Thyroid gland (tissue), 4 donors: Measurements from ENCODE around the gene ATG2A. TPM values are rescaled to one million over a fixed set of nuclear protein-coding genes. Genes with fewer than 3 reads are reported as not detected.
A peak's percentile ranks its signal among the peaks of the same experiment; 100 is the strongest.

Source experiments
- DNase-seq, 2 donors: peaks; one replicate each; pipeline ENCODE4 v3.0.0-alpha.2; 2019
- H3K27ac ChIP-seq, 3 donors: fragments of 200-600 bp; sonication (generic); 1 replicate in 2 of 3; 2 replicates in 1 of 3; pipeline ENCODE4 v1.5.1; 2016 to 2019; ENCODE audit warnings: mild to moderate bottlenecking in 1 of 3, moderate library complexity in 1 of 3
- H3K27me3 ChIP-seq: fragments of 200-600 bp; sonication (generic); one replicate; pipeline ENCODE4 v1.5.1; 2019
- H3K36me3 ChIP-seq, 2 donors: fragments of 200-600 bp; sonication (generic); one replicate each; pipeline ENCODE4 v1.5.1; 2016 to 2019
- H3K4me1 ChIP-seq, 2 donors: fragments of 200-600 bp; sonication (generic); one replicate each; pipeline ENCODE4 v1.5.1; 2017 to 2019
- H3K4me3 ChIP-seq, 3 donors: fragments of 200-600 bp; sonication (generic); replicated peaks in 1 of 3; 1 replicate in 2 of 3; 2 replicates in 1 of 3; pipeline ENCODE4 v1.5.1; 2016; ENCODE audit warnings: mild to moderate bottlenecking in 1 of 3
- H3K9me3 ChIP-seq: fragments of 200-600 bp; sonication (generic); one replicate; pipeline ENCODE4 v1.5.1; 2017
- POLR2A ChIP-seq, 2 donors: fragments of 450-650 bp; IDR thresholded peaks; one replicate each; pipeline ENCODE4 v1.6.1; 2017; ENCODE audit warnings: antibody characterized with exemption in 2 of 2, mild to moderate bottlenecking in 2 of 2, moderate library complexity in 1 of 2
- WGBS, 2 donors: methylation state at CpG; one replicate each; pipeline ENCODE4 v1.1.5; 2017; 5-methylcytosine and 5-hydroxymethylcytosine counted together
- intact Hi-C: fragments of 100-400 bp; cut with DNase I; formaldehyde crosslinking; loops from one replicate; pipeline ENCODE4 v1.15.1; 2023
- total RNA-seq, 4 donors: library from RNA; depleted of rRNA; stranded (reverse); fragments of >200 nt; gene quantifications; one replicate each; pipeline ENCODE4 v1.2.3, GENCODE V29; 2016
- TF ChIP-seq, protein P1 (sequence below), 6 experiments: fragments of 200-600 bp in 3 of 6; fragments of 450-650 bp in 3 of 6; sonication (generic) in 3 of 6; IDR thresholded peaks; one replicate each; pipeline ENCODE4 v1.5.1; 2016 to 2019; ENCODE audit warnings: antibody characterized with exemption in 6 of 6, mild to moderate bottlenecking in 2 of 6, inconsistent platforms in 1 of 6, moderate library complexity in 1 of 6

The ATG2A gene
- total RNA-seq, 4 donors from 2014 or later = 19.5 to 43.1 (median 36.7) TPM

DNA sequence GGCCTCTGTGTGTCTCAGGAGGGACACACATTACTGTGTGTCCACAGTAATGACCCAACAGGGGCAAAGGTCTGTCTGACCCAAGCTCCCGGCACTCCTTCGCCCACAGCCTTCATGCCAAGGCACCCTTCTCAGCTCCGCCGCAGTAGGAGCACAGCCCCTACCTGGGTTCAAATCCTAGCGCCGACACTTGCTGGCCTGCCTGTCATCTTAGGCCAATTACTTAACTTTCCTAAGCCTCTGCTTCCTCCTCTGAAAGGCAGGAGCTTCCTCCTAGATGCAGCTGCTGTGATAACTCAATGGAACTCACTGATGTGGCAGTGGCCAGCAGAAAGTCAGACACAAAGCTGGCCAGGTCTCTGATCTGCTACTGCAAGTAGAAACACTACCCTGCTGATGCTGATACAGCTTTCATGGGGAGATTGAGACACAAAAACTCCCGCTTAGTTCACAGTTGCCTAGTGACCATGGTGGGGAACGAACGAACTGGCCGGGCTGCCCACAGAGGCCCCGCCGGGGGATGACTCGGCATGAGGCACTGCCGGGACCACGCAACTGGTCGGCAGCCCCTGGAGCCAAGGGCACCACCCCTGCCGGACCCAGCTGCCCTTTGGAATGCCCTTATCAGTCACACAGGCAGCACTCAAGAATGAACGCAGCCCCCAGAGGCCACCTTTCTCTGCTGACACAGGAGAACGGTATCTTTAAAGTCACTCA, 46.7 kb downstream of the ATG2A start:
- DNase-seq = peak in 1 of 2 donors; percentile 17
- Histone ChIP-seq H3K9me3 (no peaks in the 10 kb centered on the region), H3K4me3 (no peak overlapping the region), H3K27ac (peak overlapping the region; percentile 36 to 70 (median 70)), H3K36me3 (peaks cover 11 to 16% of the 10 kb centered on the region in 2 donors), H3K27me3 (no peaks in the 10 kb centered on the region), H3K4me1 (peaks cover 32 to 58% of the 10 kb centered on the region in 2 donors)
- intact Hi-C loops = no loop called here
- TF ChIP-seq POLR2A (IDR thresholded peaks at IDR 0.05) = no peak
- TF ChIP-seq, protein P1, sequence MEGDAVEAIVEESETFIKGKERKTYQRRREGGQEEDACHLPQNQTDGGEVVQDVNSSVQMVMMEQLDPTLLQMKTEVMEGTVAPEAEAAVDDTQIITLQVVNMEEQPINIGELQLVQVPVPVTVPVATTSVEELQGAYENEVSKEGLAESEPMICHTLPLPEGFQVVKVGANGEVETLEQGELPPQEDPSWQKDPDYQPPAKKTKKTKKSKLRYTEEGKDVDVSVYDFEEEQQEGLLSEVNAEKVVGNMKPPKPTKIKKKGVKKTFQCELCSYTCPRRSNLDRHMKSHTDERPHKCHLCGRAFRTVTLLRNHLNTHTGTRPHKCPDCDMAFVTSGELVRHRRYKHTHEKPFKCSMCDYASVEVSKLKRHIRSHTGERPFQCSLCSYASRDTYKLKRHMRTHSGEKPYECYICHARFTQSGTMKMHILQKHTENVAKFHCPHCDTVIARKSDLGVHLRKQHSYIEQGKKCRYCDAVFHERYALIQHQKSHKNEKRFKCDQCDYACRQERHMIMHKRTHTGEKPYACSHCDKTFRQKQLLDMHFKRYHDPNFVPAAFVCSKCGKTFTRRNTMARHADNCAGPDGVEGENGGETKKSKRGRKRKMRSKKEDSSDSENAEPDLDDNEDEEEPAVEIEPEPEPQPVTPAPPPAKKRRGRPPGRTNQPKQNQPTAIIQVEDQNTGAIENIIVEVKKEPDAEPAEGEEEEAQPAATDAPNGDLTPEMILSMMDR (IDR thresholded peaks at IDR 0.05) = no peak
- 73 to 79% methylated on average over 4 to 18 of the region's 19 CpGs for WGBS, 2 donors

- peak overlapping the region; percentile 36 to 70 (median 70) for H3K27ac ChIP-seq
- no peak for TF ChIP-seq POLR2A (IDR thresholded peaks at IDR 0.05)
- TF ChIP-seq, protein P1 (IDR thresholded peaks at IDR 0.05) = no peak
- intact Hi-C loops = no loop called here
- no peak for DNase-seq
- no peak overlapping the region for H3K4me3 ChIP-seq
- H3K4me1 ChIP-seq = peaks cover 33 to 58% of the 10 kb centered on the region in 2 donors
- 67 to 80% methylated on average over 8 of the region's 9 CpGs for whole genome bisulfite sequencing, 2 donors
- H3K9me3 ChIP-seq = no peaks in the 10 kb centered on the region
- H3K27me3 ChIP-seq = no peaks in the 10 kb centered on the region
- peaks cover 11 to 16% of the 10 kb centered on the region in 2 donors for H3K36me3 ChIP-seq
These were observed 47.3 kb downstream of the ATG2A start for GRCh38 chr11:64869571-64870175.

GRCh38 chr11:64868904-64869570, 48.0 kb downstream of the ATG2A start:
- TF ChIP-seq, protein P1 (IDR thresholded peaks at IDR 0.05) = no peak
- no peak for TF ChIP-seq POLR2A (IDR thresholded peaks at IDR 0.05)
- DNase-seq = peak; percentile 21 to 23
- Histone ChIP-seq H3K4me1 (peaks cover 35 to 60% of the 10 kb centered on the region in 2 donors), H3K4me3 (no peak overlapping the region), H3K27ac (peak overlapping the region; percentile 36 to 70 (median 70)), H3K36me3 (peaks cover 11 to 16% of the 10 kb centered on the region in 2 donors), H3K9me3 (no peaks in the 10 kb centered on the region), H3K27me3 (no peaks in the 10 kb centered on the region)
- 59 to 69% methylated on average over 18 to 20 of the region's 21 CpGs for WGBS, 2 donors
- intact Hi-C loops = no loop called here

DNA sequence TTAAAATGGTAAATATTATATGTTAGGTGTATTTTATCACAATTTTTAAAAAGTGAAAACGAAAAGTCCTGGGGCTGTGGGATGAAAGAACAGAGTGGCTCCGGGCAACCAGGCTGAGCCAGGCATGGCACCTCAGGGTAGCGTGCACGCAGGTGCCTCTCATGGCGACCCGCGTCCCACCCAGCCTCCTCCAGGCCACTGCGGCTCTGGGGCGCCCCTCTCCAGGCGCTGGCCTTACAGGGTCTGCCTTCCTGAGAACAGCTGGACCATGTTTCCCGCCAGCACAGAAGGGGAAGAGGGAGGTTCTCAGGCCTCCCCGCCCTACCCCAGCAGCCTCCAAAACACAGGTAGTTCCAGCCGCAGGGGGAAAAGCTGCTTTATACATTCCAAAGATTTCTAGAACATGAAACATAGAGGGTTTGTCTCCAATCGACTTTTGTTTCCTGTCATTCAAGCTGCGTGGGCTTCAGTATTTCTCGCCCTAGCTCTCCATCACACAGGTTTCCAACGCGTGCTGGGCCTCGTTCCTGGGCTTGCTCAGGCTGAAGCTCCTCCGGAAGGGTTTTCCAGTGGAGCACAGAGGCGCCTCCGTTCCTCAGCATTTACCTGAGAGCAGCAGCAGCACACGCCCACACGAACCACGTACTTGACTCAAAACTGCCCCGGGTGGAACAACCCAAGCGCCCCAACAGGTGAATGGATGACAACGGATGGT, 49.1 kb downstream of the ATG2A start:
- TF ChIP-seq, protein P1 (IDR thresholded peaks at IDR 0.05) = no peak
- TF ChIP-seq POLR2A (IDR thresholded peaks at IDR 0.05) = no peak
- 89 to 91% methylated on average over 28 of the region's 28 CpGs for WGBS, 2 donors
- H3K9me3 ChIP-seq = no peaks in the 10 kb centered on the region
- H3K4me3 ChIP-seq = no peak overlapping the region
- no peaks in the 10 kb centered on the region for H3K27me3 ChIP-seq
- intact Hi-C loops = no loop called here
- H3K4me1 ChIP-seq = peaks cover 43 to 71% of the 10 kb centered on the region in 2 donors
- H3K36me3 ChIP-seq = peaks cover 4 to 5% of the 10 kb centered on the region in 2 donors
- no peak for DNase-seq
- no peak overlapping the region for H3K27ac ChIP-seq
